Adipocyte (in vitro differentiated cells): ENCODE results near the gene KCNMA1.

Experiments
- DNase-seq: peaks from one replicate; pipeline ENCODE4 v3.0.0-alpha.2; 2015; ENCODE audit warnings: low read depth
- H3K27me3 ChIP-seq: replicated peaks from 2 replicates; pipeline ENCODE4 v1.7.0; 2013; ENCODE audit warnings: mild to moderate bottlenecking, low read length, moderate library complexity; ENCODE audit not compliant: control insufficient read depth, insufficient read depth
- H3K36me3 ChIP-seq: 2 replicates; pipeline ENCODE4 v1.7.0; 2013; ENCODE audit warnings: low read length, mild to moderate bottlenecking, moderate library complexity; ENCODE audit not compliant: control insufficient read depth, insufficient read depth, severe bottlenecking
- H3K4me1 ChIP-seq: 2 replicates; pipeline ENCODE4 v1.7.0; 2013; ENCODE audit warnings: mild to moderate bottlenecking, low read length, moderate library complexity; ENCODE audit not compliant: control insufficient read depth, insufficient read depth
- H3K4me3 ChIP-seq: 2 replicates; pipeline ENCODE4 v1.7.0; 2013; ENCODE audit warnings: mild to moderate bottlenecking, low read length, moderate library complexity
- H3K9ac ChIP-seq: 2 replicates; pipeline ENCODE4 v1.7.0; 2013; ENCODE audit warnings: mild to moderate bottlenecking, low read length, moderate library complexity
- H3K9me3 ChIP-seq: 2 replicates; pipeline ENCODE4 v1.7.0; 2013; ENCODE audit warnings: mild to moderate bottlenecking, low read length, moderate library complexity; ENCODE audit not compliant: control insufficient read depth

The KCNMA1 gene

DNA sequence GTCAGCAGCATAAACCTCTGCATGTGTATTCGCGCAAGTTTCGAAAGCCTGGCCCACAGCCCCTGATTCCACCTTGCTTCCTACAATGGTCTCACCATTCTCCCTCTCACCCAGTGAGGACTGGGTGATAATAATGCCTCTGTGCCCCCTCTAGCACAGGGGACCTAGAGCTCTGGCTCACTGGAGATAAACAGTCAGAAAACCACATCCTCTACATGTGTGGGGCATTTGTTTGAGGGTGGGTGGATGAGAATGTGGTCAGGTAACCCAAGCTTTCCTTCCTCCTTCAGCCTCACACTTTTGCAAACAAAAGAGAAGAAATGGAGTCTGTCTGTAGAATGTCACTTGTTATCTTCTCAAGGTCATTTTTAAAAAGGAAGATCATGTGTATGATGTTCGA, 373.5 kb downstream of the KCNMA1 start:
- no peaks in the 10 kb centered on the region for H3K36me3 ChIP-seq
- H3K4me3 ChIP-seq: no peak overlapping the region
- no peak overlapping the region for H3K9ac ChIP-seq
- H3K27me3 ChIP-seq: no peaks in the 10 kb centered on the region
- peaks cover 7% of the 10 kb centered on the region for H3K4me1 ChIP-seq
- no peak for DNase-seq
- H3K9me3 ChIP-seq: no peaks in the 10 kb centered on the region

GRCh38 chr10:77263700-77264099, 373.9 kb downstream of the KCNMA1 start:
- Histone ChIP-seq H3K9ac (no peak overlapping the region), H3K4me1 (peaks cover 7% of the 10 kb centered on the region), H3K9me3 (no peaks in the 10 kb centered on the region), H3K36me3 (no peaks in the 10 kb centered on the region), H3K27me3 (no peaks in the 10 kb centered on the region), H3K4me3 (no peak overlapping the region)
- DNase-seq: no peak

GRCh38 chr10:77261146-77261545, 376.5 kb downstream of the KCNMA1 start:
- no peak overlapping the region for H3K9ac ChIP-seq

DNA sequence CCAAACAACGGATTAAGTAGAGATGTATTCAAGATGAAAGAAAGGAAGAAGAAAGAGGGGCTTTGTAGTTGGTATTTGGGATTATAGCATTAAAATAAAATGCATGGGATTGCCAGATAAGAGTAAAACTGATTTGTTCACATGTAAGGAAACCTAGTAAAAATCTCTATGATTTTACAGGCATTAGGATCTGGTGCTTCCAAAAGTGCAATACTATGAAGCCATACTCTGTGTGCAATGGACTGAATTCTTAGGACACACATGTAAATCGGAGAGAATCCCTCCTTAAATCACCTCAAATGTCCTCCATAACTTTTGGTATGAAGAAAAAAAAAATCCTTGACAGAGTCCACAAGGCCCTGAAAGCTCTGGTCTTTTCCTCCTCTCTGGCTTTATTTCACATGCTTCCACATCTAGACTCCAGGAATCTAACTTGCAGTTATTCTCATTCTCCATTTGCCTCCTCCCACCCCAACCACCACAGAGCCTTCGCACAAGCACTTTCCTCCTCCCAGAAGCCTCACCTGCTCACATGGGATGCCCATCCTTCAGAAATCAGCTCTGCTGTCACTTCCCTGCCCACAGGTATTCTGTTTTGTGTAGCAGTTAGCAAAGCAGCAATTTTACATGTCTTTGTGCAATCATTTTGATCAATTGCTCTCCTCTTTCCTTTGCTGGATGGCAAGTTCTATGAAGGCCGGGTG, 378.3 kb downstream of the KCNMA1 start:
- no peak overlapping the region for H3K4me3 ChIP-seq
- DNase-seq: no peak
- no peaks in the 10 kb centered on the region for H3K27me3 ChIP-seq
- H3K9ac ChIP-seq: no peak overlapping the region
- no peaks in the 10 kb centered on the region for H3K36me3 ChIP-seq
- no peaks in the 10 kb centered on the region for H3K9me3 ChIP-seq
- H3K4me1 ChIP-seq: peaks cover 7% of the 10 kb centered on the region

More at GRCh38 chr10:77261146-77261545, 376.5 kb downstream of the KCNMA1 start:
- H3K27me3 ChIP-seq: no peaks in the 10 kb centered on the region
- DNase-seq: no peak
- H3K36me3 ChIP-seq: no peaks in the 10 kb centered on the region
- H3K4me3 ChIP-seq: no peak overlapping the region
- H3K4me1 ChIP-seq: peaks cover 7% of the 10 kb centered on the region
- H3K9me3 ChIP-seq: no peaks in the 10 kb centered on the region

DNA sequence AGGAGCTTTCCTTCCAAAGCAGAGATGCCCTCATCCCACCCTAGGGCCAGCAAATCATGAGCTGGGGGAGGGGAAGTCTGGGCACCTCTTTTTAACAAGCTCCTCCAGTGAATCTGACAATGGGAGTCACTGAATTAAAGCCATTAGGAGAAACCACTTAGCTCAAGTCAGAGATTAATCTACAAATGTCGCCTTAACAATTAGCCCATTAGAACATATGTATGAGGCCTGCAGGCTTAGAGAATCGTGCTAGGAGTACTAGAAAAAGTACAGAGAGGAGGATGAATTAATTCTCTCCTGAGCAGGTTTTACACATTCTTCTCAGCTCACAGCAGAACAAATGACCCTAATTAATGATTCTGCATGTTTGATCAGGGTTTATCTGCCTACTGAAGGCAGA, 381.3 kb downstream of the KCNMA1 start:
- Histone ChIP-seq H3K4me3 (no peak overlapping the region), H3K9ac (no peak overlapping the region), H3K36me3 (no peaks in the 10 kb centered on the region), H3K27me3 (no peaks in the 10 kb centered on the region), H3K4me1 (peaks cover 22% of the 10 kb centered on the region), H3K9me3 (no peaks in the 10 kb centered on the region)
- no peak for DNase-seq

GRCh38 chr10:77253556-77254064, 384.0 kb downstream of the KCNMA1 start:
- Histone ChIP-seq H3K4me1 (peaks cover 15% of the 10 kb centered on the region), H3K9me3 (no peaks in the 10 kb centered on the region), H3K9ac (no peak overlapping the region), H3K27me3 (no peaks in the 10 kb centered on the region), H3K36me3 (no peaks in the 10 kb centered on the region), H3K4me3 (no peak overlapping the region)
- no peak for DNase-seq

- H3K27me3 ChIP-seq: no peaks in the 10 kb centered on the region
- peaks cover 15% of the 10 kb centered on the region for H3K4me1 ChIP-seq
- DNase-seq: peak; percentile 16
- H3K4me3 ChIP-seq: no peak overlapping the region
- no peak overlapping the region for H3K9ac ChIP-seq
- no peaks in the 10 kb centered on the region for H3K9me3 ChIP-seq
- H3K36me3 ChIP-seq: no peaks in the 10 kb centered on the region
These were observed 384.5 kb downstream of the KCNMA1 start for GRCh38 chr10:77253147-77253545.

GRCh38 chr10:77252380-77253146, 385.0 kb downstream of the KCNMA1 start:
- no peak for DNase-seq
- Histone ChIP-seq H3K36me3 (no peaks in the 10 kb centered on the region), H3K9ac (no peak overlapping the region), H3K27me3 (no peaks in the 10 kb centered on the region), H3K9me3 (no peaks in the 10 kb centered on the region), H3K4me3 (no peak overlapping the region), H3K4me1 (peaks cover 16% of the 10 kb centered on the region)

DNA sequence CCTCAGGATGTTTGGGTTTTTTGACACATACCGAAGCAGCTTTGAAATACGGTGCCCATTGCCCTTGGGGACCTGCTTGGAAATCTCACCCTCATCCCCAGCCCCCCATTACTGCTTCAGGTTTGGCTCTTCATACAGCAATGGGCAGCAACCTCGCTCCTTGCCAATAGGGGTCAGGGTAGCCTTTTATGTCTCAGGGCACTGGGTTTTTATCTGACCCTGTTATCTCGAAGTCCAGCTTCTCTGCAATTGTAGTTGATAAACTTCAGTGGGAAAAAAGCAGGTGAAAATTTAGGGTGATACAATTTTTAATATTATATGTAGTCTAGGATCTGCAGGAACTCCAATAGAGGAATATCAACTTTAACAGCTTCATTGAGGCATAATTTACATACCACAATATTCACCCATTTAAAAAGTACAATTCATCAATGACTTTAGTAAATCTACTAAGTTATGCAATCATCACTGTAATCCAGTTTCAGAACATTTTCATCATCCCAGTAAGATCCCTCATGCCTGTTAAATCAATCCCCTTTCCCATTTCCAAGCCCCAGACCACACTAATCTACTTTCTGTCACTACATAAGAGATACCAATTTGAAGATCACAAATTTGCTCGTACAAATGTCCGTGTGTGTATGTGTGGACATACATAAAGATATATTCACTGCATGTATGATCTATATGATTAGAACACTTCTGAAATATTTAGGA, 386.2 kb downstream of the KCNMA1 start:
- no peaks in the 10 kb centered on the region for H3K27me3 ChIP-seq
- no peak overlapping the region for H3K4me3 ChIP-seq
- H3K36me3 ChIP-seq: no peaks in the 10 kb centered on the region
- peaks cover 27% of the 10 kb centered on the region for H3K4me1 ChIP-seq
- no peaks in the 10 kb centered on the region for H3K9me3 ChIP-seq
- no peak overlapping the region for H3K9ac ChIP-seq
- DNase-seq: peak; percentile 59

DNA sequence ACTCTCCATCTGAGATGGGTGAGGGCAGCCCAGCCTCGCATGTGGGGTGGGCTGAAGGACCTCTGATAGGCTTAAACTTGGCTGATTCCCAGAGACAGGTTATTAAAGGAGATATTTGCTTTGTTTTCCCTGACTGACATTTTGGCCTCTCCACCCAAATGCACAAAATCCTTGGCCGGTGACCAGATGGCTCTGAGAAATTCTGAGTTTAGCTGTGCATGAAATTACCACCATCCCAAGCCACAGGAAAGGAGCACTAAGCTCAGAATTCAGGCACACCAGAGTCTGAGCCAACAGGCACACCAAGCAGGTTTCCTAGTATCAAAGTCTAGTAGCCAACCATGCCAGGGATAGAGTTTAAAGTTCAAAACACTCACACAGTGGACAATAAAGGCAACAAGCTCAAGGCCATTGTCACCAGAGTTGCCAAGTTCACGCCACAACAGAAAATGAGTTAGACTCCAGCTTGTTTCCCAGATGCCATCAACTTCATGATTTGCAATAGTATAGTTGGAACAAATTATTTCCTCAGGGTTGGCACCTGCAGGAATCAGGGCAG, 387.6 kb downstream of the KCNMA1 start:
- Histone ChIP-seq H3K9me3 (no peaks in the 10 kb centered on the region), H3K4me1 (peaks cover 38% of the 10 kb centered on the region), H3K9ac (no peak overlapping the region), H3K36me3 (no peaks in the 10 kb centered on the region), H3K27me3 (no peaks in the 10 kb centered on the region), H3K4me3 (no peak overlapping the region)
- DNase-seq: no peak
